K562 (cell line): ENCODE data around the gene CDCP1. TPM values are rescaled to one million over a fixed set of nuclear protein-coding genes. Genes with fewer than 3 reads are reported as not detected.

Experiments used
- ATAC-seq: fragments of 200-7000 bp; cut with Tn5 transposase; 3 replicates; pipeline ENCODE4 v1.9.1; 2020; ENCODE audit warnings: moderate library complexity
- BruUV-seq: library from RNA; stranded (reverse); fragments of 400-500 nt; replicated peaks from 2 replicates; lab custom pipeline; 2021; lab: Mats Ljungman, UMichigan
- CTCF ChIA-PET: fragments of 300-600 bp; formaldehyde crosslinking; extraction: SDS; loops from one replicate; lab custom pipeline; 2021; ENCODE audit warnings: low intra/inter-chr PET ratio; lab: Yijun Ruan, JAX
- POLR2A ChIA-PET: fragments of 300-600, 350-650 bp; sonication (Branson Sonifier 250); formaldehyde crosslinking; extraction: SDS; loops from one replicate; lab custom pipeline; 2021; ENCODE audit warnings: antibody characterized with exemption, inconsistent platforms; lab: Yijun Ruan, JAX
- DNase-seq, 4 experiments: peaks; one replicate each; pipeline versions ENCODE4 v3.0.0 to v3.0.0-alpha.2; 2011 to 2018; ENCODE audit warnings: low spot score in 3 of 4, mixed read lengths in 3 of 4; ENCODE audit errors: extremely low read depth in 1 of 4
- FAIRE-seq: peaks from 2 replicates; lab custom pipeline; 2011; peaks lifted over from hg19 to GRCh38; lab: Jason Lieb, UNC
- H2AFZ ChIP-seq: 2 replicates; pipeline ENCODE4 v1.6.0; 2011; ENCODE audit warnings: low read depth, low read length, control low read depth, inconsistent platforms
- H3K27ac ChIP-seq: fragments of 200-600 bp; 3 replicates; pipeline ENCODE4 v1.8.0; 2011; ENCODE audit warnings: low read depth, mild to moderate bottlenecking, control low read depth, inconsistent platforms, low read length, moderate library complexity, mixed read lengths; ENCODE audit errors: extremely low read depth
- H3K27me3 ChIP-seq, 2 experiments: fragments of 300-600 bp in 1 of 2; 2 replicates in 1 of 2; 3 replicates in 1 of 2; pipeline versions ENCODE4 v1.6.0 to v1.8.0; 2011; ENCODE audit warnings: inconsistent platforms in 2 of 2, low read length in 2 of 2, mild to moderate bottlenecking in 1 of 2, mixed read lengths in 1 of 2, moderate library complexity in 1 of 2; ENCODE audit not compliant: control insufficient read depth in 2 of 2, insufficient read depth in 2 of 2
- H3K36me3 ChIP-seq: fragments of 300-600 bp; 3 replicates; pipeline ENCODE4 v1.8.0; 2011; ENCODE audit warnings: mild to moderate bottlenecking, low read length, inconsistent platforms; ENCODE audit not compliant: control insufficient read depth, insufficient read depth
- H3K4me1 ChIP-seq, 2 experiments: fragments of 200-600 bp in 1 of 2; replicated peaks in 1 of 2; 2 replicates in 1 of 2; 3 replicates in 1 of 2; pipeline versions ENCODE4 v1.5.1 to v1.8.0; 2011; ENCODE audit warnings: inconsistent platforms in 2 of 2, low read length in 2 of 2, mild to moderate bottlenecking in 1 of 2, mixed read lengths in 1 of 2, moderate library complexity in 1 of 2; ENCODE audit not compliant: control insufficient read depth in 2 of 2, insufficient read depth in 2 of 2
- H3K4me2 ChIP-seq: 2 replicates; pipeline ENCODE4 v1.6.1; 2011; ENCODE audit warnings: low read length, control low read depth, inconsistent platforms, mixed read lengths; ENCODE audit not compliant: insufficient read depth
- H3K4me3 ChIP-seq: fragments of 200-600 bp; sonication (generic), shearing (Covaris generic); 2 replicates; pipeline ENCODE4 v1.5.1; 2016; ENCODE audit warnings: control low read depth, inconsistent platforms
- H3K79me2 ChIP-seq: fragments of 200-600 bp; 3 replicates; pipeline ENCODE4 v1.8.0; 2011; ENCODE audit warnings: low read length, inconsistent platforms; ENCODE audit not compliant: control insufficient read depth, insufficient read depth
- H3K9ac ChIP-seq, 2 experiments: 2 replicates each; pipeline versions ENCODE4 v1.6.0 to v1.6.1; 2011; ENCODE audit warnings: low read depth in 2 of 2, low read length in 2 of 2, control low read depth in 1 of 2, inconsistent platforms in 1 of 2, mild to moderate bottlenecking in 1 of 2, mixed read lengths in 1 of 2; ENCODE audit not compliant: insufficient read depth in 1 of 2
- H3K9me1 ChIP-seq: one replicate; pipeline ENCODE4 v1.6.0; 2011; ENCODE audit warnings: inconsistent platforms, mild to moderate bottlenecking, low read length, moderate library complexity; ENCODE audit not compliant: control insufficient read depth, insufficient read depth
- H3K9me3 ChIP-seq: replicated peaks from 2 replicates; pipeline ENCODE4 v1.5.1; 2011; ENCODE audit warnings: low read depth, low read length, inconsistent platforms; ENCODE audit not compliant: control insufficient read depth, insufficient read depth
- H4K20me1 ChIP-seq: replicated peaks from 2 replicates; pipeline ENCODE4 v1.6.1; 2011; ENCODE audit warnings: low read length, inconsistent platforms, mixed read lengths; ENCODE audit not compliant: control insufficient read depth, insufficient read depth
- CBFB ChIP-seq: sonication (generic); formaldehyde crosslinking; IDR thresholded peaks from 2 replicates; pipeline ENCODE4 v1.4.0; 2020; ENCODE audit warnings: mild to moderate bottlenecking, missing genetic modification reagents
- FOXP4 ChIP-seq: sonication (generic); formaldehyde crosslinking; IDR thresholded peaks from 2 replicates; pipeline ENCODE4 v1.8.0; 2022; ENCODE audit warnings: mild to moderate bottlenecking, missing genetic modification reagents, borderline replicate concordance
- NFIC ChIP-seq: fragments of 450-650 bp; IDR thresholded peaks from 2 replicates; pipeline ENCODE4 v1.6.1; 2017; ENCODE audit warnings: mild to moderate bottlenecking, inconsistent platforms
- SETDB1 ChIP-seq: IDR thresholded peaks from one replicate; pipeline ENCODE4 v1.6.1; 2012; ENCODE audit warnings: low read length, control low read depth, inconsistent platforms
- SRSF7 ChIP-seq: fragments of 200-400 bp; formaldehyde crosslinking; optimal IDR thresholded peaks from 2 replicates; pipeline ENCODE3; 2017; ENCODE audit warnings: mild to moderate bottlenecking, low read depth, low read length
- ZBTB34 ChIP-seq: fragments of 250-450 bp; sonication (Bioruptor Pico); IDR thresholded peaks from 2 replicates; pipeline ENCODE4 v1.8.0; 2021; ENCODE audit warnings: mild to moderate bottlenecking, moderate library complexity
- ZNF316 ChIP-seq: fragments of 450-650 bp; IDR thresholded peaks from 2 replicates; pipeline ENCODE4 v1.6.1; 2016
- ZNF408 ChIP-seq: fragments of 250-450 bp; sonication (Bioruptor Pico); IDR thresholded peaks from 2 replicates; pipeline ENCODE4 v1.4.0; 2020; ENCODE audit warnings: low read depth, mild to moderate bottlenecking, moderate library complexity
- WGBS: fragments of 100-300 bp; shearing (Covaris generic); methylation state at CpG from one replicate; pipeline ENCODE4 v1.1.6; 2016; ENCODE audit warnings: low coverage, mixed read lengths; ENCODE audit not compliant: insufficient coverage; ENCODE audit errors: missing lambda C conversion rate; 5-methylcytosine and 5-hydroxymethylcytosine counted together
- in situ Hi-C: fragments of 300-500 bp; cut with MboI; formaldehyde crosslinking; loops from 4 replicates; pipeline ENCODE4 v1.15.0; 2018; ENCODE audit warnings: inconsistent platforms, mixed read lengths
- intact Hi-C: fragments of 100-400 bp; cut with micrococcal nuclease; formaldehyde crosslinking; loops from 2 replicates; pipeline ENCODE4 v1.14.2; 2022
- polyA plus RNA-seq, 8 experiments: library from polyadenylated mRNA; depleted of rRNA in 4 of 8; stranded (reverse) in 5 of 8; unstranded in 3 of 8; fragments of >200 nt; fragmentation: Nextera tagmentation in 2 of 8; fragmentation: Illumina TruSeq in 1 of 8; extraction: Ambion mirVana in 2 of 8; extraction: Trizol in 1 of 8; gene quantifications; 2 replicates each; pipeline versions ENCODE4 v1.2.1 to v1.2.3, GENCODE V29; 2011 to 2014; ENCODE audit warnings: inconsistent platforms in 1 of 8, missing spikeins in 1 of 8
- total RNA-seq, 7 experiments: library from RNA; depleted of rRNA in 6 of 7; stranded (reverse); fragments of >200 nt in 6 of 7; fragmentation: Illumina TruSeq in 2 of 7; extraction: Trizol in 2 of 7; gene quantifications; 2 replicates each; pipeline versions ENCODE4 v1.2.1 to v1.2.3, GENCODE V29; 2011 to 2021; ENCODE audit warnings: low replicate concordance in 1 of 7

The CDCP1 gene
- total and polyA plus RNA-seq, 9 of the 15 experiments (the other 6 are each of a cell fraction or from before 2014, with no cell fraction given), result 3.9 to 16.4 (median 5.2) TPM

- TF ChIP-seq NFIC (no peak), ZBTB34 (CRISPR knock-in tag) (no peak), ZNF408 (no peak)
These were observed 30.7 kb upstream of the CDCP1 start (continued) for GRCh38 chr3:45176912-45177311.

GRCh38 chr3:45174234-45174633 is 28.1 kb upstream of the CDCP1 start:
- Histone ChIP-seq H3K36me3 (no peaks in the 10 kb centered on the region), H3K9ac (no peak overlapping the region), H4K20me1 (no peaks in the 10 kb centered on the region), H3K4me1 (peaks cover 0 to 22% of the 10 kb centered on the region in 2 experiments; a peak in 3 of 5 replicates), H3K27ac (no peak overlapping the region), H3K4me3 (no peak overlapping the region), H2AFZ (no peak overlapping the region; the same call in 1 of the 2 replicates), H3K79me2 (no peaks in the 10 kb centered on the region), H3K27me3 (no peaks in the 10 kb centered on the region)
- WGBS, result 5% methylated on average over 2 of the region's 2 CpGs
- intact Hi-C loops, result no loop called here
- ATAC-seq (no peak), FAIRE-seq (no peak)
- ChIA-PET POLR2A (interaction anchor here (0.6 kb wide), 1 partner anchor 36 kb away, joined by 3 read pairs; no protein-coding TSS in a partner anchor), CTCF (interaction anchor here (0.7 kb wide), 1 partner anchor 1428 kb away, joined by 3 read pairs; no protein-coding TSS in a partner anchor)
- in situ Hi-C loops, result no loop called here
- TF ChIP-seq FOXP4 (no peak), SRSF7 (no peak), CBFB (CRISPR knock-in tag) (no peak), ZNF316 (no peak), SETDB1 (no peak)
- TF ChIP-seq, all 486 proteins: peak for 0
- H3K9me1 ChIP-seq, result peaks cover 4% of the 10 kb centered on the region
- no peak for DNase-seq
- BruUV-seq, result no TSS peak
- no peaks in the 10 kb centered on the region for H3K9me3 ChIP-seq
- no peak overlapping the region for H3K4me2 ChIP-seq
